Stimulated activated CD8-positive, alpha-beta memory T cell treated with anti-CD3 and anti-CD28 coated beads, Interleukin-2, amount 100 ng/mL, for 1 hour (primary cell): ENCODE results near the gene FRY.

Source experiments
- DNase-seq, 2 donors: peaks; one replicate each; pipeline ENCODE4 v3.0.0-alpha.2; 2020; ENCODE audit warnings: low read depth in 2 of 2

FRY gene

DNA sequence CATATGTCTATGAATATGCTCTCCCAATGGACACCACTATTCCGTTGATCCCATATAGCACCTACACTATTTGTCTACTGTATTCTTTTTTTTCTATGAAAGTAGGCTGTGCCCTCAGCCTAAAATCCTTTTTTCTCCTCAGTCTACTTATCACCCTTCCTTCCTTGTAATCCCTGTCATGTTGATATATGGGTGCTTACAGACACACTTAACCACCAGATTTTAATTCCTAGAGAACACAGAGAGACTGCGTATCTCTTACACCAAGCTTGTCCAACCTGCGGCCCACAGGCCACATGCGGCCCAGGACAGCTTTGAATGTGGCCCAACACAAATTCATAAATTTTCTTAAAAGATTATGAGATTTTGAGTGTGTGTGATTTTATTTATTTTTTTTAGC, 182.5 kb downstream of the FRY start:
- no peak for DNase-seq

GRCh38 chr13:32216281-32216680, 184.7 kb downstream of the FRY start:
- DNase-seq = no peak

- DNase-seq = no peak
These were observed 190.6 kb downstream of the FRY start for GRCh38 chr13:32222046-32222676.

DNA sequence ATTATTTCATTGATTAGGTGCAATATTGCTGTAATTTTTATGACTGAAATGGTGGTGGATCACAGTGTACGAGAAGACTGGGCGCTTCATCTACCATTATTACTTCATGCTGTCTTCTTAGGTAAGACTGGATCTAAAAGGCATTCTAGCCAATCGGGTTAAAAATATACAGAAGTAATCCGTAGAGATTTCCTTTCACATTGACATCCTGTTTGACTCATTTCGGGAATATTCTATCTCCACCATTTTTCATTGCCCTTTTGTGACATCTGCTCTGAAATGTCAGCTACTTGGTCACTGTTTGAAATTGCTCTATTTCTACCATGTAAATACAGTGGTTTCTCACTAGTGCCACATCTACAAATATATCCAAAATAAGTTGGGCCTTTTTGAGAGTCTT, 193.3 kb downstream of the FRY start:
- DNase-seq = no peak

- DNase-seq = no peak
These were observed 193.9 kb downstream of the FRY start for GRCh38 chr13:32225481-32225931.

DNA sequence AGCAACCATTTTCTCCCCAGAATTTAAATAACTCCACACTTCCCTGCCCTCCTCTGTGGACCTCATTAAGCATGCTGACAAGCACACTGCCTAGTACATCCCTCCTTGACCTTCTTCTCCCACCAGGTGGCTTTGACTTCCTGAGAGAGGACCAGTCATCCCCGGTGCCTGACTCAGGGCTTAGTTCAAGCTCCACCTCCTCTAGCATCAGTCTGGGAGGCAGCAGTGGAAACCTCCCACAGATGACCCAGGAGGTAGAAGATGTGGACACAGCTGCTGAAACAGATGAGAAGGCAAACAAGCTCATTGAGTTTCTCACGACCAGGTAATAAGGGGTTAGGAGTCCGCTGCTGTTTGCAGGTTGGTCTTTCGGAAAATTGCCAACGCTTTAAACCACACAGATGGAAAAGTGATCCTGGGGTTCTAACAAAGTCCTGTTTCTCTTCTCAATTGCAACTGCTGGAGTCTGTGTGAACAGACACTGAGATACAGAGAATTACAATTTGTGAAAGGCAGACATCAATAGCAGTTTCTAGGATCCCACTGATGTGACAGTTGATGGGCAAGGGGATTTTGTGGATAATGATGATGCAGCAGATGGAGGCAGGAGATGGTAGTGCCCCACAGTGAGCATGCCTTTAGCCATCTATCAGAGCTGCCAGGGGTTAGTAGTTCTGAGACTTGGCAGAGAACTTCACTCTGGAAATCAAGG, 196.9 kb downstream of the FRY start:
- no peak for DNase-seq

DNA sequence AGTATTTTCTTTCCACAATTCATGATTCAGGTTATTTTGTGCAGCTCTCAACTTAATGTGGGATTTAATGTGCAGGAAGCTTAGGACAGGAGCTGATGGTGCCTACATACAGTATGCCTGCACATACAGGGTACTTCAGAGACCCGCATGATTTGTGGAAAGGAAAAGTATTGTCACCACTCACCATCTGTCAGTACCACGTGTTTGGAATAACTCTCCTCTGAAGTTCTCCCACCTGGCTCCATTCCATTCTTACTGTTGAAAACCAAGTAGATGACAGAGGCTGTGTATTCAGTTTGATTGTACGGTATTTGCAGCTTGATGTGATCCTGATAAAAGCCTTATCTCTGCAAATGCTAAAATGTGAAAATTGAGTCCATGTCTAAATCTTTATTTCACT, 197.9 kb downstream of the FRY start:
- DNase-seq = no peak

- no peak for DNase-seq
These were observed 200.7 kb downstream of the FRY start for GRCh38 chr13:32232263-32232662.

DNA sequence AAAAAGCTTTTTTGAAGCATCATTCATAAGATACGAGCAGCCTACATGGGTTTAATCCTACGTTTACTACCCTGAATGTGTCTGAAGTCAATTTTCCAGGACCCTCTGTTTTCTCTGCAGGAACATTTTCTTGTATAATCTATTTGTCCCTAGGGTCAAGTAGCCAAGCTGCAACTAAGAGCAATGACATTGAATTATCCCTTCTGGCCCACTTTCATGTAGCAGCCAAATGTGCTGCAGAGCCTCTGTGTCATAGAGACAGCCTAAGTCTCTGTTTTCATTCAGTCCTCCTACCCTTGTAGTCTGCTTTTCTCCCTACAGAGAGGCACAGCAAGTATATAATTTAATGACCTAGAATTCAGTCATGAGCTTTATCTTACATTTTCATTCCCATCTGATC, 201.5 kb downstream of the FRY start:
- no peak for DNase-seq

DNA sequence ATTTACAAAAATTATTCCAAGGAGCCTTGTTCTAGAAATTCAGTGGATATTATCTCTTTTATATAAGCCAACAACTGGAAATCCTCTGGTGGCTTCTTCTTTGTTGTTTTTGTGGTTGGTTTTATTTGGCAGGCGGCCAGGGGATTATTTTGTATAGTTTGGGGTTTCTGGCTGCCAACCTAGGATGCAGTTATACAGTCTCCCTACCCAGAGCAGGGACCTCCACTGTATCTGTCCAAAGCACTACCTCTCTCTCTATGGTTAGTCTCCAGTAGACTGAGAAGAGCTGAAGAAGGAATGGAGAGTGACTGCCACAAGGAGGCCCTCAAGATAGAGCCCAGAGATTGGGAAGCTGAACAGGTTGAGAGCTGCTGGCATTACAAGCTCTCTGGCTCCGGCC, 203.3 kb downstream of the FRY start:
- DNase-seq = no peak

- DNase-seq = no peak
These were observed 206.1 kb downstream of the FRY start for GRCh38 chr13:32237681-32238080.

DNA sequence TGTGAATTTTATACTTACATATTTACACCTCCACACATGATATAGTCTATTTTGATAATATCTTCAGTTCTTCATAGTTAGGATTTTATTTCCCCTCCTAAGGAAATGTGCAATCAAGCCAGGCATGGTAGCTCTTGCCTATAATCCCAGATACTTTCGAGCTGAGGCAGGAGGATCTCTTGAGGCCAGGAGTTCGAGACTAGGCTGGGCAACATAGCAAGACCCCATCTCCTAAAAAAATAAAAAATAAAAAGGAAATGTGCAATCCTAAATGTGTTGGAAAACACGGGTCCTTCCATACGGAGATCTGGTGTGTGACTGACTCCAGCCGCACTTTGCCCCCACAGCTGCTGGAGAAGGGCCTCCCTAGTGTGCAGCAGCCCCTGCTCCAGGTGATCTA, 212.1 kb downstream of the FRY start:
- DNase-seq = no peak

- DNase-seq = no peak
These were observed 214.0 kb downstream of the FRY start for GRCh38 chr13:32245555-32245954.

GRCh38 chr13:32246468-32246867, 214.9 kb downstream of the FRY start:
- no peak for DNase-seq

- DNase-seq = no peak
These were observed 216.3 kb downstream of the FRY start for GRCh38 chr13:32247887-32248286.

- no peak for DNase-seq
These were observed 217.2 kb downstream of the FRY start for GRCh38 chr13:32248801-32249200.

DNA sequence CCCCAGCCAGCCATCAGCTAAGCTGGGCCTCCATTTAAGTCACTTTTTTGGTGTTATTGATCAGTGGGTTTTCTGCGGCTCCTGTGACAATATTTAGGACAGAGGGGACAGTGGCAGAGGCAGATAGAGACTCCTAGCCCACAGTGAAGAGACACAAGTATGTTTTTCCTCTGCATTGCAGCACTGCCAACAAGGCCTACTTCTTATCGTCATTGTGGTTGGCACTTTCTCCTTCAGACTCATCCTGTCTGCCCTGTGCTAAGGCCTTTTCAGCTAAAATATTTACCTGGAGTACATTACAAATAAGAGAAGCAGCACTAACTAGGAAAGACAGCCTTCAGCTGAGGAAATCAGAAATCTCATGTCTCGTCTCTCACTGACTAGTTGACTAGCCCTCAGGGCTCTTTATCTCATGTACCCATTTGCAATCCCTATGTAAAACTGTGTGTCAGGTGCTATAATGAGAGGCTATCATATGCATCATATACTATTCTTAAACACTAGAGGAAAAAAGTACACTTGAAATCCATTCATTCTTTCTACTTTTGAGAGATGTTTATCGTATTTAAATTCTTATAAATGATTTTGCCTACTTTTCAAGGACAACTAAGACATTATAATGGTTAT, 221.4 kb downstream of the FRY start:
- DNase-seq = no peak

- no peak for DNase-seq
These were observed 222.4 kb downstream of the FRY start for GRCh38 chr13:32253911-32254399.

GRCh38 chr13:32254416-32254815, 222.8 kb downstream of the FRY start:
- DNase-seq = no peak

DNA sequence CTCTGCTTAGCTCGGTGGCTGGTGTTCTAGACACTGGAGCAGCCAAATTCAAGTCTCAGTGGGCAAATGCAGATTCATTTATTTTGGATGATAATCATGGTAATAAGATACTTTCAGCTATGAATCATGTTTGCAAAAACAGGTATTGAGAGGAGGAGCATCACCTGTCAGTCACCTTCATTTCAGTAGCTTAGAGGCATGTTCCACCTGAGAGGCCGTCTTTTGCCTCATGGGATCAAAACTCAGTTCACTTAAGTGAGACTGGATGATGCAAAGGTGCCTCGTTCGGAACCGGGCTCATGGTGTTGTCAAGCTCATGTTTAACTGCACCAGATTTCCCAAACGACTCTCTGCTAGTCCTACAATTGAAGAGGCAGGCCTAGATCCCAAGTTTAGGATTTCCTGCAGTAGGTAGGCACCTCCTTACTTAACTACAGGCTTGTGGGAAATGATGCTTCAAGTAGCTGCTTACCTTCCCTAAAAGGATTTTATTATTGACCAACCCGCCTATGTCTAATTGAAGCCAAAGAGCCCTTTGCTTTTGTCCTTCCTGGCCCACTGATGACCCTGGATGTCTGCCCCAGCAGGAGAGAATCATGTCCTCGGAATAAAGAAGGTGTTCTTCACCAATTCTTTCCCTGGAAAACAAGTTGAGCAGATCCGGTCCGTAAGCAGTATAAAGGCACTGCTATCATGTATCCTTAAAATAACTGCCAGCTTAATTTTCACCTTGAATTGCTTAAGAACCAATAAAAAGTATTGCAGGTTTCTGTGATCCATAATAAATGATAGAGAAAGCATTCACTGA, 223.5 kb downstream of the FRY start:
- no peak for DNase-seq

DNA sequence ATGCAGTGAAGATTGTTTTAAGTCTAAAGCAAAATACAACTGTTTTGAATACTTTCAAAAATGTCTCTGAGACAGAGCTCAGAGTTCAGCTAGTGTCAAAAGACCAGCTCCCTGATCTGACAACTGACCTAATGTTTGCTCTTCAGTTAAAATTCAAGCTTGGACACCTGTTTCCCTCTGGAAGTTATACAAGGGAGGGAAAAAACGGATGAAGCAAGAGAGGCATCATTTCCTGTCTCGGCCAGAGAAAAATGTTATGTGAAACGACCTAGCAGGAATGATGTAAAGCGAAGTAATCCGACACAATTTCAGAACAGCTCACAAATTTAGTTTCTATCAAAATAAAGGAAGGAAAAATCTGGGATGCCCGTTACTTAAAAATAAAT, 224.1 kb downstream of the FRY start:
- DNase-seq = no peak

DNA sequence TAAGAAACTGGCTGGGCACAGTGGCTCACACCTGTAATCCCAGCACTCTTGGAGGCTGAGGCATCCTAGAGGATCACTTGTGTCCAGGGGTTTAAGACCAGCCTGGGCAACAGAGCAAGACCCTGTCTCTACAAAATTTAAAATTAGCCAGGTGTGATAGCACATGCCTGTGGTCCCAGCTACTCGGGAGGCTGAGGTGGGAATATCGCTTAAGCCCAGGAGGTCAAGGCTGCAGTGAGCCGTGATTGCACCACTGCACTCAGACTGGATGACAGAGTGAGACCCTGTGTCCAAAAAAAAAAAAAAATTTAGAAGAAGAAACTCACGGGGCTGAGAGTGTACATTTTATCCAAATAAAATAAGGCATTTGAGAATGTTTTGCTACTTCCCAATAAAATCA, 224.7 kb downstream of the FRY start:
- DNase-seq = no peak
